ENCODE data around the gene OSBPL1A.

OSBPL1A gene

DNA sequence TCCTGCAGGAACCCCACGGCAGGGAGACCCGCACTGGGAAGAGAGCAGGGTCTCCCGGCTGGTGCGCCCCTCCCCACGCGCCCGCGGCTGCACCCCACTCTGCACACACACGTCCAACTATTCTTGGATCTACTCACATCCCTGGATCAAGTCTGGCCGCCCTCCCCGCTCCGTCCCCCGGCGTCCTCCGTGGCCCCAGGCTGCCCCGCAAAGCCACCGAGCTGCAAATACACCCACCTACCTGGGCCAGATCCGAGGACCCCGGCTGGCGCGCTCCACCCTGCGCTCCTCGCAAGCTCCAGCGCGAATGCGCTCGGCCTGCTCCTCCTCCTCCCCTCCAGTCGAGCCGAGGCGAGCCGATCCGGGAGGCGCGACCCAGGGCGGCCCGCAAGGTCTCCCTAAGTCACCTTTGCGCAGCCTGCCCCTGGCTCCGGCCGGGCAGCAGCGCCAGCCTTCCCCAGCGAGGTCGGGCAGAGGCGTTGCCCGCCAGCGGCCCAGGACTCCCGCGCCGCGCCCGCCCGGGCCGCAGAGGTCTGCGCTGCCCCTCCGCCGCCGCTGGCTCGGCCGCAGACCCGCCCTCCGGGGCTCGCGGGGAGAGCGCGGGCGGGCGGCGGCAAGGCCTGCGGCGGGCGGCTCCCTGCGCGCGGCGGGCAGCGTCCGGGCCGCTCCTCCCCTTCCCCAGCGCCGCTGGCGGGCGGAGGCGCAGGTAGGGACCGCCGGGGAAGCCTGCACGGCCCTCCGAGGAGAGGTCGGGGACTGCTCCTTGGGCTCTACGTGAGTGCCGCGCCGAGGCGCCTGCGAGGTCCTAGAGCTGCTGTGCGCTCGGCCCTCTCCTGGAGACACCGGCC, 126.0 kb downstream of the OSBPL1A start:
- H3K4me3 ChIP-seq (replicated peaks; ENCODE audit: low read depth, low read length), result peak overlapping the region; percentile 34
- TF ChIP-seq, protein P1, sequence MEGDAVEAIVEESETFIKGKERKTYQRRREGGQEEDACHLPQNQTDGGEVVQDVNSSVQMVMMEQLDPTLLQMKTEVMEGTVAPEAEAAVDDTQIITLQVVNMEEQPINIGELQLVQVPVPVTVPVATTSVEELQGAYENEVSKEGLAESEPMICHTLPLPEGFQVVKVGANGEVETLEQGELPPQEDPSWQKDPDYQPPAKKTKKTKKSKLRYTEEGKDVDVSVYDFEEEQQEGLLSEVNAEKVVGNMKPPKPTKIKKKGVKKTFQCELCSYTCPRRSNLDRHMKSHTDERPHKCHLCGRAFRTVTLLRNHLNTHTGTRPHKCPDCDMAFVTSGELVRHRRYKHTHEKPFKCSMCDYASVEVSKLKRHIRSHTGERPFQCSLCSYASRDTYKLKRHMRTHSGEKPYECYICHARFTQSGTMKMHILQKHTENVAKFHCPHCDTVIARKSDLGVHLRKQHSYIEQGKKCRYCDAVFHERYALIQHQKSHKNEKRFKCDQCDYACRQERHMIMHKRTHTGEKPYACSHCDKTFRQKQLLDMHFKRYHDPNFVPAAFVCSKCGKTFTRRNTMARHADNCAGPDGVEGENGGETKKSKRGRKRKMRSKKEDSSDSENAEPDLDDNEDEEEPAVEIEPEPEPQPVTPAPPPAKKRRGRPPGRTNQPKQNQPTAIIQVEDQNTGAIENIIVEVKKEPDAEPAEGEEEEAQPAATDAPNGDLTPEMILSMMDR (IDR thresholded peaks at IDR 0.05; ENCODE audit: insufficient read depth, low read length, poor library complexity, severe bottlenecking), result peak; percentile 19
- DNase-seq (ENCODE audit: extremely low read depth, insufficient read length), result peak; percentile 29

DNA sequence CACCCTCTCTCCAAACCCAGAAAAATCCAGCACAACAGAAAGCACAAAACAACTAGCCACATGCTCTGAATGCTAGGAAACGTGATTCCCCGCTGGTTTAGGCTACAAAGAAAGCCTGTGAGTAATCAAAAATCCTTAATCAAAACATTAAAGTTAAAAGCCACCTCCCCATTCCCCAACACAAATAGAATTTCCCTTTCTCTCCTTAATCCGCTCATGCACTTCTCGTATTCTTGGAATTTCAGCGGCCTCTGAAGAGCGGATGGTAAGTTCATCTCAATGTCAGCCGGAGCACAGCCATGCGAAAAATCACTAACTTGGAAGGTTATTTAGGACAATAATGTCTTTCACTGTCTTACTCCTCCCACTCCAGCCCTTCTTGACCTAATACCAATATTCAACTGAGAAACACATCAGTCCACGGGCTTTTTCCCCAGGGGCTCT, 126.7 kb downstream of the OSBPL1A start:
- H3K27me3 ChIP-seq (replicated peaks; ENCODE audit: control insufficient read depth, insufficient read depth, low read length), result peaks cover 3% of the 10 kb centered on the region
- TF ChIP-seq, protein P1 (IDR thresholded peaks at IDR 0.05; ENCODE audit: insufficient read depth, low read length, poor library complexity, severe bottlenecking), result no peak
- H3K4me3 ChIP-seq (replicated peaks; ENCODE audit: low read depth, low read length), result no peak overlapping the region
- H3K36me3 ChIP-seq (ENCODE audit: control insufficient read depth, insufficient read depth, low read length), result no peaks in the 10 kb centered on the region
- no peak for DNase-seq (ENCODE audit: extremely low read depth, insufficient read length)

More for the DNA sequence above, 126.0 kb downstream of the OSBPL1A start:
- no peaks in the 10 kb centered on the region for H3K36me3 ChIP-seq (ENCODE audit: control insufficient read depth, insufficient read depth, low read length)
- peaks cover 3% of the 10 kb centered on the region for H3K27me3 ChIP-seq (replicated peaks; ENCODE audit: control insufficient read depth, insufficient read depth, low read length)

- no peak for DNase-seq (ENCODE audit: extremely low read depth, insufficient read length)
- Histone ChIP-seq H3K4me3 (replicated peaks; ENCODE audit: low read depth, low read length) (no peak overlapping the region), H3K27me3 (replicated peaks; ENCODE audit: control insufficient read depth, insufficient read depth, low read length) (peaks cover 3% of the 10 kb centered on the region), H3K36me3 (ENCODE audit: control insufficient read depth, insufficient read depth, low read length) (no peaks in the 10 kb centered on the region)
- TF ChIP-seq, protein P1 (IDR thresholded peaks at IDR 0.05; ENCODE audit: insufficient read depth, low read length, poor library complexity, severe bottlenecking), result no peak
These were observed 127.2 kb downstream of the OSBPL1A start for GRCh38 chr18:24270358-24270936.

GRCh38 chr18:24268784-24269550, 128.7 kb downstream of the OSBPL1A start:
- Histone ChIP-seq H3K27me3 (replicated peaks; ENCODE audit: control insufficient read depth, insufficient read depth, low read length) (peaks cover 3% of the 10 kb centered on the region), H3K36me3 (ENCODE audit: control insufficient read depth, insufficient read depth, low read length) (no peaks in the 10 kb centered on the region), H3K4me3 (replicated peaks; ENCODE audit: low read depth, low read length) (no peak overlapping the region)
- TF ChIP-seq, protein P1 (IDR thresholded peaks at IDR 0.05; ENCODE audit: insufficient read depth, low read length, poor library complexity, severe bottlenecking), result no peak
- DNase-seq (ENCODE audit: extremely low read depth, insufficient read length), result no peak

DNA sequence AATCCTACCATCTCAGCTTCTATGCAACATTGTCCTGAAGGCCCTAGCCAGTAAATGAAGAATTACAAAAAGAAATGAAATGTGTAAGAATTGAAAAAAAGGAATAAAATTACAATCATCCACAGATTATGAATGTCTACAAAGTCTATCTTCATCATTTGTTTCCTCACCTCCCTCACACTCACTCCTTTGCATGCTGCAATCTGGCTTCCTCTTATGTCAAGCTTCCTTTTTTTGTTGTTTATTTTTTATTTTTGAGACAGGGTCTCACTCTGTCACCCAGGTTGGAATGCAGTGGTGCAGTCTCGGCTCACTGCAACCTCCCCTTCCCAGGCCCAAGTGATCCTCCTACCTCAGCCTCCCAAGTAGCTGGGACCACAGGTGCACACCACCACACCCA, 129.7 kb downstream of the OSBPL1A start:
- peaks cover 3% of the 10 kb centered on the region for H3K27me3 ChIP-seq (replicated peaks; ENCODE audit: control insufficient read depth, insufficient read depth, low read length)
- TF ChIP-seq, protein P1 (IDR thresholded peaks at IDR 0.05; ENCODE audit: insufficient read depth, low read length, poor library complexity, severe bottlenecking), result no peak
- no peak overlapping the region for H3K4me3 ChIP-seq (replicated peaks; ENCODE audit: low read depth, low read length)
- DNase-seq (ENCODE audit: extremely low read depth, insufficient read length), result no peak
- no peaks in the 10 kb centered on the region for H3K36me3 ChIP-seq (ENCODE audit: control insufficient read depth, insufficient read depth, low read length)
